ENCODE results near the gene CATSPERD.
"Not testable (repeated sequence)": the region's sequence is repeated elsewhere in the genome, so short reads cannot be mapped to it uniquely, and the experiment has no call there.

Gene CATSPERD

DNA sequence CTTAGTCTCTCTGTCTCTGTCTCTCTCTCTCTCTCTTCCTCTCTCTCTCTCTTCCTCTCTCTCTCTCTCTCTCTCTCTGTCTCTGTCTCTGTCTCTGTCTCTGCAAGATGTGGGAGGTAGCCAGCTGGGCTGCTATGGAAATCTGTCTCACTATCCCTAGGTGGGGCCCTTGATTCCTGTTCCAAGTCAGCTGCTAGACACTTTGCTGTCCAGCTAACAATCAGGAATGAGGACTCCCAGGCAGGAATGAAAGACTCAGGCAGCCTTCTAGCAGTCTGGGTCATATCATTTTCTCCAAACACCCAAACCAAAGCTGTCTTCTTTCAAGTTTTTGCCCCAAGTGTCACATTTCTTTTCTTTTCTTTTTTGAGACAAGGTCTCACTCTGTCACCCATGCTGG lies 23.2 kb downstream of the CATSPERD start:
- DNase-seq: no peak

DNA sequence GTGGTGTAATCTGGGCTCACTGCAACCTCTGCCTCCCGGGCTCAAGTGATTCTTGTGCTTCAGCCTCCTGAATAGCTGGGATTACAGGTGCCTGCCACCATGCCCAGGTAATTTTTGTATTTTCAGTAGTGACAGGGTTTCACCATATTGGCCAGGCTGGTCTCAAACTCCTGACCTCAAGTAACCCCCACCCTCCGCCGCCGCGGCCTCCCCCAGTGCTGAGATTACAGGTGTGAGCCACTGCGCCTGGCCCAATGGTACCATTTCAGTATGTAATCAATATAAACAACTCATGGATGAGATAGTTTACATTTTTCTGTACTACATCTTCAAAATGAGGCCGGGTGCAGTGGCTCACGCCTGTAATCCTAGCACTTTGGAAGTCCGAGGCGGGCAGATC lies 24.6 kb downstream of the CATSPERD start:
- not testable (repeated sequence) for DNase-seq

DNA sequence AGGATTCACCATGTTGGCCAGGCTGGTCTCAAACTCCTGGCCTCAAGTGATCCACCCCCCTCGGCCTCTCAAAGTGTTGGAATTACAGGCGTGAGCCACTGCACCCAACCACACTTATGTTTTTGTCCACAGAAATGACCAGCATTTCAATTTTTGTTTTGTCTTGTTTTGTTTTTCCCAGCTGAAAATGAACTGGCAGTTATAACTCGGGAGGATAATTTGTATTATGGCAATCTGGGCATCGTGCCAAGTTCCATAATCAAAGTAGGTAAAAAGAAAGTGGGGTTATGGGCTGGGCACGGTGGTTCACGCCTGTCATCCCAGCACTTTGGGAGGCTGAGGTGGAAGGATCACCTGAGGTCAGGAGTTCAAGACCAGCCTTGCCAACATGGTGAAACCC lies 28.5 kb downstream of the CATSPERD start:
- DNase-seq: not testable (repeated sequence)

DNA sequence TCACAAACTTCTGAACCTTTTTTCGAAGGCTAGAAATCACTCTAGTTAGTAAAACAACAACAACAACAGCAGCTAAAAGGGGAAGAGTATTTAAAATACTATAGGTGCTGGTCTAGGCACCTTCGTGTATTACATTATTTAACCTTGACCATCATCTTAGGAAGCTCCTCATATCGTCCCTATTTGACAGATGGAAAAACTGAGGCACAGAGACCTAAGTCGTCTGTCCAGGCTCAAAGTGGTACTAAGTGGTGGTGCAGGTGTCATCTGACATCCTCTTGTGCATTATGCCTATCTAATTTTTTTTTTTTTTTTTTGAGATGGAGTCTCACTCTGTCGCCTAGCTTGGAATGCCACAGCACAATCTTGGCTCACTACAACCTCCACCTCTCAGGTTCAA lies 29.1 kb downstream of the CATSPERD start:
- DNase-seq: no peak

DNA sequence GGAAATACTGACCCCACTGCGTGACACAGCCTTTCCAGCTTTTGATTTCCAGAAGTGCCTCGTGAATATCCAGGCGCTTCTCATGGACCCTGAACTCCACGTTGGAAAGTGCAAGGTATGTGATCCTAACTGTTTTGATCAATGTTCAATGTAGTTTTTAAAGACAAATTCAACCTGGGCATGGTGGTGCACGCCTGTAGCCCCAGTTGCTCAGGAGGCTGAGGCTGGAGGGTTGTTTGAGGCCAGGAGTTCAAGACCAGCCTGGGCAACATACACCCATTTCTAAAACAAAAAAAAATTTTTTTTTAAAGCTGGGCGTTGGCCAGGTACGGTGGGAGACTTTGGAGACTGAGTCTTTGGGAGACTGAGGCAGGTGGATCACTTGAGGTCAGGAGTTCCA lies 31.3 kb downstream of the CATSPERD start:
- no peak for DNase-seq

DNA sequence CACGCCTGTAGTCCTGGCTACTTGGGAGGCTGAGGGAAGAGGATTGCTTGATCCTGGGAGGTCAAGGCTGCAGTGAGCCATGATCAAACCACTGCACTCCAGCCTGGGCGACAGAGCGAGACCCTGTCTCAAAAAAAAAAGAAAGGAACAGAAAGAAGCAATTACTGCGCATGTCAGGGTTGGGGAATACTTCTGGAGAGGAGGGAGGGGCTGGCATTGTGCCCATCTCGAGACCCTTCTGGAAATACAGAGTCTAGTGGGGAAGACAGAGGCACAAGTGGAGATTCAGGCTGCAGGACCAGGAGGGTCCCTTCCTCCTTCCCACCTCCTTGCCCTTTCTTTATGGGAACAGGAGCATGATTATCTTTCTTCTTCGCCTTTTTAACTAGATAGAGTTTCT lies 33.3 kb downstream of the CATSPERD start:
- DNase-seq: no peak

DNA sequence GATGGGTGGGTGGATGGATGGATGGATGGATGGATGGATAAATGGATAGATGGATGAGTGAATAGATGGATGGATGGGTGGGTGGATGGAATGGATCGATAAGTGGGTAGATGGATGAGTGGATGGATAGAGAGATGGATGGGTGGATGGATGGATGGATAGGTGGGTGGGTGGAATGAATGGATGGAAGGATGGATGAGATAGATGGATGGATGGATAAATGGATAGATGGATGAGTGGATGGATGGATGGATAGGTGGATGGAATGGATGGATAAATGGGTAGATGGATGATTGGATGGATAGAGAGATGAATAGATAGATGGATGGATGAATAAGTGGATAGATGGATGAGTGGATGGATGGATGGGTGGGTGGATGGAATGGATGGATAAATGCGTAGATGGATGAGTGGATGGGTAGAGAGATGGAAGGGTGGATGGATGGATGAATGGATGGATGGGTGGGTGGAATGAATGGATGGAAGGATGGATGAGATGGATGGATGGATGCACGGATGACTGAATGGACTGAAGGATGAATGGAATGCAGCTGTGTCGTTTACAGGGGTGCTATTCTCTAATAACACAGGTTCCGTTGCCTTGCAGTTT lies 42.3 kb downstream of the CATSPERD start:
- no peak for DNase-seq

DNA sequence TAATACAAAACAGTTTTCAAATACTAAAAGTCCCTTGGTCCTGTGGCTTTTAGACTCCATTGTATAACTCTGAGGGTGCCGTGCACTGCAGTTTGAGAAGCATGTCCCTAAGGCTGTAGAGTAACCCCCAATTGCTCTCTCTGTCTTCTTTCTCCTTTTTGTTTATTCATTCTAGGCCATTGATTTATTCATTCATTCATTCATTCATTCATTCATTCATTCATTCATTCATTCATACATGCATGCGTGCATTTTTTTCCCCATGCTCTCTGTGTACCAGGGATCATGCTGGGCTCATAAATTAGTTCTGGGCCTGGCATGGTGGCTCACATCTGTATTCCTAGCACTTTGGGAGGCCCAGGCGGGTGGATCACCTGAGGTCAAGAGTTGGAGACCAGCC lies 44.8 kb downstream of the CATSPERD start:
- no peak for DNase-seq

DNA sequence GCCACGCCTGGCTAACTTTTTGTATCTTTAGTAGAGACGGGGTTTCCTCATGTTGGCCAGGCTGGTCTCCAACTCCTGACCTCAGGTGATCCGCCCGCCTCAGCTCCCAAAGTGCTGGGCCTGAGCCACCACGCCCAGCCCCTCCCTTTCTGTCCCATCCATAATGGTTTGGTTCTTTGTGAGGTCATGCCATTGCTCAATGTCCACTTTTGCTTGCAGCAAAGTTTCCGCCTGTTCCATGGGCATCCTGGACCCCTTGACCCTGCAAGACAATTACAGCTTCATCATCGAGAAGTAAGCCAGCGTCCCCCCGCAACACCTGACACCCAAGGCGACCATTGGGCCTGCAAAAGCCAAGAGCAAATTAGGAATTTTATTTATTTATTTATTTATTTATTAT lies 47.5 kb downstream of the CATSPERD start:
- no peak for DNase-seq

DNA sequence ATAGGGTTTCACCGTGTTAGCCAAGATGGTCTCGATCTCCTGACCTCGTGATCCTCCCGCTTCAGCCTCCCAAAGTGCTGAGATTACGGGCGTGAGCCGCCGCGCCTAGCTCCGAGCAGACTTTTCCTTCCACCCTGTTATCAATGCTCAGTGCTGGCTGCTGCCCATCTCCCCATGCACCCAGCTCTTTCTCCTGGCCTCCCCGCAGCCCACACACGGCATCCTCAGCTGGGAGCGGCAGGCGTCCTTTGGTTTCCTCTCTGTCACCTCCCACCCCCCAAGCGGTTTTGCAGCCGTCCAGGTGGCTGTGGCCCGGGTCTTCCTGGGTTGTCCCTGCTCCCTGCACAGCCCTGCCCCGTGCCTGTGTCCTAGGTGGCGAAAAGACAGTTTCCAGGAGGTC lies 52.0 kb downstream of the CATSPERD start:
- DNase-seq: no peak

DNA sequence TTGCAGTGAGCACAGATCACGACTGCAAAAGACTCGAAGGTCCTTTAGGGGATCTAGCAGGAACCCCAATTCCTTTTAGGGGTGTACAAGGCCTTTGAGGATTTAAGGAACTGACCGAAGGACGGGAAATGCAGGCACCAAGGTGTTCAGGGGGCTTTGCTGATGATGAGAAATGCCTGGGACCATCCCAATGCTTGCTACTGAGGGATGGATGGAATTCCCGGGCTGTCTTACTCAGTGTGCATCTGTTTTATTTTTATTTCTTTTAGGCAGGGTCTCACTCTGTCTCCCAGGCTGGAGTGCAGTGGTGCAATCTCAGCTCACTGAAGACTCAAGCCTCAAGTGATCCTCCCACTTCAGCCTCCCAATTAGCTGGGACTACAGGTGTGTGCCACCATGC lies 52.8 kb downstream of the CATSPERD start:
- DNase-seq: no peak

DNA sequence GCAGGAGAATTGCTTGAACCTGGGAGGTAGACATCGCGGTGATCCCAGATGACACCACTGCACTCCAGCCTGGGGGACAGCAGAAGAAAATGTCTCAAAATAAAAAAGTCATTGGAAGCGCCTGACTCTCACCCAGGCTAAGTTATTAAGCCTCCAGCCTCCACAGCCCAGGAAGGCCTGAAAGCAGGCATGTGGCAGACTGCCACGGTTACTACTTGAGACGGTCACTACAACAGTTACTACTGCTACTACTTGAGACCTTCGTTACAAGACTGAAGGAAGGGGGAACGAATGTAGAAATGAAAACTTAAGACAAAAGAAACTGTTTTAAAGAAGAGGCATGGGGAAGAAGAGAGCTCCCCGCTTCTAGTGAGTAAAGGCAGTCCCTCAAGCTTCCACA lies 54.5 kb downstream of the CATSPERD start:
- no peak for DNase-seq

DNA sequence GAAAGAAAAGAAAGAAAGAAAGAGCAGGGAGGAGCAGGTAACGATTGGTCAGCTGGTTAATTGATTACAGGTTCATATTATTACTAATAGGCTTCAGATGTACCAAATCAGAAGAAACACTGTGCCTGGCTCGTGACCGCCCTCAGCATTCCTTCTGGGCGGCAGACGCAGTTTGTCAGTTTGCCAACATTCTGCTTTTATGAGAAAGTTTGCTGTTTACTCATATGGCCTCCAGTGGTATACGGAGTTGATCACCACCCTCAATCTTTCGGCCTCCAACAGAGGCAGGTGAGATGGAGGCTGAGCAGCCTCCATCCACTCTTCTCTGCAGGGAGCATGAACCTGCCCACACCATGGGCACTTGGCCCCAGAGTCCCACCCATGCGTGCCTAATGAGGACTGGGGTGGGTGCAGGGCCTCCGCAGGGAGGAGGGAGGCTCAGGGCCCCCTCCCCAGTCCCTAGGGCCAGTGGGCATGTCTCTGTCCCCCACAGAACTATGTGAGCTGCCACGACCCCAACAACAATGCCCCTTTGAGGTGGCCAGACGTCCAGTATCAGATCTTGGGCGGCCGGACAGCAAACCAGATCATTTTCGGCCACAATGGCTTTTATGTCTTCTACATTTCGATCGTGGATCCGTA lies 55.4 kb downstream of the CATSPERD start:
- no peak for DNase-seq

DNA sequence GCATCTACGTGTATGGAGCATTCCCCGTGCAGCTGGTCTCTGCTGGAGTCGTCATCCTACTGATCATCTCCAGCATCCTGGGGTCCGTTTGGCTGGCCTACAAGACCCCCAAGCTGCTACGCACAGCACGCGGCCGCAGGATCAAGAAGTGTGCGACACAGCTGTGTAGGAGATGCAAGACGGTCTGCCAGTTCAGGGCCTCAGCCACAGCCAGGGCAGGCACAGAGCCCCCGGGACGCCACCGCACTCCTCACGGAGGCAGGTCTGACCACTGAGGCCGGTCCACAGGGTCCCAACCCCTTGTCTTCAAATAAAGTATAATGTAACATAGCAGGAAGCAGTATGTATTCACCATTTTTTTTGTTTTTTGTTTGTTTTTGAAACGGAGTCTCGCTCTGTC lies 58.0 kb downstream of the CATSPERD start:
- no peak for DNase-seq

DNA sequence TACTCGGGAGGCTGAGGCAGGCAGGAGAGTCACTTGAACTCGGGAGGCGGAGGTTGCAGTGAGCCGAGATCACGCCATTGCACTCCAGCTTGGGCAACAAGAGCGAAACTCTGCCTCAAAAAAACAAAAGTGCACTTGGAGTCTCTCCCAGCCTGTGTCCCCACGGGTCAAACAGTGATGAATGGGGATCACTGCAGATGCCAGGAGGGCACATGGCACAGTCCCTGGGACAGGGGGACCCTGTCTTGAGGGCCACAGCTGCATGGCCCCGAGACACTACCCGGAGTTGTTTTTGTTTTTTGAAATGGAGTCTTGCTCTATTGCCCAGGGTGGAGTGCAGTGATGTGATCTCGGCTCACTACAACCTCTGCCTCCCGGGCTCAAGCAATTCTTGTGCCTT lies 60.5 kb downstream of the CATSPERD start:
- not testable (repeated sequence) for DNase-seq

DNA sequence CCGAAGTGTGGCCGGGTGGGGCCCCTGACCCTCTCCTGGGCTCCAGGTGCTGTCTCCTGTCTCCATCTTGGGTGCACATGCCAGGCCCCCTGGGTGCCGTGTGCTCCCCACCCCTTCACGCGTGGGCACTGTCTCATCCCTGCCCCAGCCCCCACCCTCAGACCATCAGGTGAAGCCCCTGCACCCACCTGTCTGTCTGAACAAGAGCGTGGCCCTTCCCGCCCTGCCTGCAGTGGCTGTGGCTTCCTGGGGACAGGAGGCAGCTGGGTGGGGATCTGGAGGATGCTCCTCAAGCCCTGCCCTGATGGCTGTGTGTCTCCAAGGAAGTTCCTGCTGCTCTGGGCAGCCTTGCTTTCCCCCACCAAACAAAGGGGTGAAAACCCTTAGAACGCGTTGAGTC lies 61.9 kb downstream of the CATSPERD start:
- DNase-seq: no peak

DNA sequence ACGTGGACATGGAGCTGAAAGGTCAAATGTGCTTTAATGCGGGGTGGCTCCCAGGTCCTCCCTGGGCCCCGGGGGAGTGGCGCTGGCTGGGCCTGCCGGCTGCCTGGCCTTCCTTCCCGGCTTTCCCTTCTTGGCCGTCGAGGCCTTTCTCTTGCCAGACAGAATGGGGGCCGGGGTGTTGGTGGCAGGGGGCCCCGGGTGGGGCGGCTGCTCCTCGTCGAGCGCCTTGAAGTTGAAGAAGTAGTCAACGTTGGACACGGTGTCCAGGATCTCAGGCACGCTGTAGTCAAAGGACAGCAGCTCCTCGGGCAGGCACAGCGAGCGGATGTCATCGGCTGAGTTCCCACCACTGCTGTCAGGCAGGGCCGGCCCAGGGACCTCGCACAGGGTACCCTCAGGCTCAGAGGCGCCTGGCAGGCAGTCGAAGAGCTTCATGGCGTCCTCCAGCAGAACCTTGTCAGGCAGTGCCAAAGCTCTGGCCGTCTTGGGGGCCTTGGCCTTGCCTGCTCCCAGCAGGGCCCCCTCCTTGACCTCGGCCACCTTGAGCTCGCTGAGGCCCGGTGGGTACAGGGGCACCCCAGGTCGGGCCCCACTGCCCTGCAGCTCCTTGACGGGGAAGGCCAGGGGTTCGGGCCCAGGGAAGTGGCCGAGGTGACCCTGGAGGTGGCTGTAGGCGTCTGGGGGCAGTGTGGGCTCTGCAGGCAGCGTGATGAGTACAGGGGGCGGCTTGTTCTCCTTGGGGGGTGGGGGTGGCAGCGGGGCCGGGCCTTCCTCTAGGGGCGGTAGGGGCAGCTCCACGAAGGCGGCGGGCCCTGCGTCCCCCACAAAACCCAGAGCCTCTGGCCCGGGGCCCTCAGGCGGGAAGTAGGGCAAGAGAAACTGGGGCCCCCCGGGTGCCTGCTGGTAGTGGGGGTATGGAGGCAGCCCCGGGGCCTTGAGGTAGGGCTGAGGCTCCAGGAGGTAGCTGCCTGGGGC lies 62.8 kb downstream of the CATSPERD start:
- DNase-seq: no peak

DNA sequence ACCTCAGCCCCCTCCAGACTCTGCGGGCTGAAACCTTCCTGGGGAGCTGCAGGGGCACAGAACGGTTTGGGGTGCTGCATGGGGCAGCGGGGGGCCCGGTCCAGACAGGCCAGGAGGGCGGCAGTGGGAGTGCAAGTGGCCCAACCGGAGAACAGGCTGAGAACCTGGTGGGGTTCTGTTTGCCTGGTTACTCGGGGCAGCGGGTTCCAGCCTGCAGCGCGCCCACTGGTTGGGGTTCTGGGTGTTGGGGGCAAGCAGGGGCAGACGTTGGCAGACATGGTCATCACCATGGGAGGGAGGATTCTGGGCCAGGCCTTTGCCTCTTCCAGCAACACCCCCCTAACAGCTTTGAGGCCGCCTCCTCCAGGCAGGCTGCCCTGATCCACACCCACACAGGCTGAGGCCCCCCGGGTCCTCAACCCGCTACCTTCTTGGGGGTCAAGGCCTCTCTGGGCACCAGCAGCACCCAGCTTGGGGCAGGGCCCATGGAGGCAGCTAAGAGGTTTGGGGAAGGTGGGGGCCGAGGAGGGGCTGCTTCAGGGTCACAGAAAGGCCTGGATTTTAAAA lies 64.2 kb downstream of the CATSPERD start, which contains the start of gene PRR22:
TSS of gene PRR22 (minus strand) at position 166 of the 567 bp plus-strand sequence. CDS start at position 80, 86 bp downstream.
- DNase-seq: no peak

DNA sequence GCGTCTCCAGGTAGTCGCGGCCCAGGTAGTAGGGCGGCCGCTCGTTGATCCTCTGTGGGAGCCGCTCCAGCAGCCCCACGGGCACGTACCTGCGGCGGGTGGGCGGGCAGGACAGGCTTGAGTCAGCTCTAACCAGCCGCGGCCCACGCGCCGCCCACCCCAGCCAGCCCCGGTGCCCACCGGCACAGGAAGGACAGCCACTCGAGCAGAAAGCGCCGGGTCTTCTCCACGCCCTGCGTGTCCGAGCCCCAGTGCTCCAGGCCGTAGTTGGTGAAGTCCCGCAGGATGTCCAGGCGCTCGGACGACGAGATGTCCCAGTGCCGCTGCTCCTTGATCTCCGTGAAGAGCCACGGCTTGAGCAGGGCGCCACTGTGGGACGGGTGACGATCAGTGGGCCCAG lies 65.0 kb downstream of the CATSPERD start:
- DNase-seq: no peak

DNA sequence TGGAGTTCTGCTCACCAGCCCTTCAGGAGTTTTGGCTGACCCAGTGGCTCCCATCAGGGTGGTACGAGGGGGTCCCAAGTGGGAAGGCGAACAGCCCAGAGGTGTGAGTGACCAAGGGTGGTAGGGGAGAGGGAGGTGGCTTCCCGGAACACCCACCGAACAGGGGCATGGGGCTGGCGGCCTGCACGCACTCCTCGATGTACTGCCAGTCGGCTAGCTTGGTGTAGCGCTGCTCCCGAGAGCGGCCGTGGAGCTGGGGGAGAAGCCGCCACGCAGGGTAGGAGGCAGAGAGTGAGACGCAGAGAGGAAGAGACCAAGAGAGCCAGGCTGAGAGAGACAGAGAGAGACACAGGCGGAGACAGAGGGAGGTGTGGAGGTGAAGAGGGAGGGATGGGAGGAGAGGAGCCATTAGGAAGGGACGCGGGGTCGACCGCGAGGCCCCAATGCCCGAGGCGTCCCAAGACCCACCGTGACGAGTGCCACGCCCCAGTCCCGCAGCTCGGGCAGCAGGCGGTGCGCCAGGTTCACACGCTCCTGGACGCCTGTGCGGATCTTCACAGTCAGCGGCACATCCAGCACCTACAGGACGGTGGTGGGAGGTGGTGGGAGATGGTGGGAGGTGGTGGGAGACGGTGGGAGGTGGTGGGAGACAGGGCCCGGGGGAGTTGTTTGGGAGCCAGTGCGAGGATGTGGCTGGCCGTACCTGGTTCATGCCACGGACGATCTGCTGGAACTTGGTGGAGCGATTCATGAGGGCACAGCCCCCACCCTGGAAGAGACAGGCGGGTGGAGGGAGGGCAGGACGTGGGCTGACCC lies 66.4 kb downstream of the CATSPERD start:
- no peak for DNase-seq

DNA sequence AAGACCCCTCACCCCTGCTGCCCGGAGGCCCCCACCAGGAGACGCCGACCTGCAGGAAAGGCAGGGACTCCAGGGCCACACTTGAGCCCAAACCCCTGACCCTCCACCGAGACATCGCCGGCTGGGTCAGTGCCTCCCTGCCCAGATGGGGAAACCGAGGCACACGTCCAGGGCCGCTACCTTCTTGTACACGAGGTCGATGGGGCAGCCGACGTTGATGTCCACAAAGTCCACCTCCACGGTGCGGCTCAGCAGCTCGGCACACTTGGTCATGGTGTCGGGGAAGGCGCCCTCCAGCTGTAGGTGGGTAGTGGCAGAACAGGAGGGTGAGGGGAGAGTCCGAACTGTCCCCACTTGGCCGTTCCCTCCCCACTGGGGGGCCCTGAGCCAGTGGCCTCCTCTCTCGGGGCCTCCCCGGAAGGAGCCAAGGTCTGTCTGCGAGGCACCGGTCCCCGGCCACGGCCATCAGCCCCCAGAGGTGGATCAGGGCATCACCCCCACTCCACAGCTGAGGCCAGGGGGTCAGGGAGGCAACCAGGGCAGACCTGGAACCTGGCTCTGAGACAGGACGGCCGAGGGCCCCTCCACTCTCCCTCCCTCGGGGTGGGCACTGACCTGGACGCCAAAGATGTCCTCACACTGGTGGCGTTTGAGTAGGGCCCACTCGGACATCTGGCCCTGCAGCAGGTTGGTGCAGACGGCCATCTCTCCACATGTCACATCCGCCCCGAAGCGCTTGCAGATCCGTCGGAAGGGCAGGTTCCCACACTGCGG lies 67.2 kb downstream of the CATSPERD start:
- no peak for DNase-seq

DNA sequence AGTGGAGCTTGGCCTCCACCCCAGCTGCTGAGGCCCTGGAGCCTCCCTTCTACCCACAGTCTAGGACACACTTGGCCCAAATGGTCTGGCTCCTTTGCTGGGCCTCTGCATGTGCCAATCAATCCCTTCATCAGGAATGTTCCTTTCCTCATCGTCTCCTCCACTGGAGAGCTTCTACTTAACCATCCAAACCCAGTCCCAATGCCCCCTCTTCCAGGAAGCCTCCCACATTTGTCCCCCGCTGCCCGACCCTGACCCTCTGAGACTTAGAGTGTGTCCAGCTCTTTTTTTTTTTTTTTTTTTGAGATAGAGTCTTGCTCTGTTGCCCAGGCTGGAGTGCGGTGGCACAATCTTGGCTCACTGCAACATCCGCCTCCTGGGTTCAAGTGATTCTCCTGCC lies 68.0 kb downstream of the CATSPERD start:
- no peak for DNase-seq
